ENCODE measurements around the gene TLR10.

DNA sequence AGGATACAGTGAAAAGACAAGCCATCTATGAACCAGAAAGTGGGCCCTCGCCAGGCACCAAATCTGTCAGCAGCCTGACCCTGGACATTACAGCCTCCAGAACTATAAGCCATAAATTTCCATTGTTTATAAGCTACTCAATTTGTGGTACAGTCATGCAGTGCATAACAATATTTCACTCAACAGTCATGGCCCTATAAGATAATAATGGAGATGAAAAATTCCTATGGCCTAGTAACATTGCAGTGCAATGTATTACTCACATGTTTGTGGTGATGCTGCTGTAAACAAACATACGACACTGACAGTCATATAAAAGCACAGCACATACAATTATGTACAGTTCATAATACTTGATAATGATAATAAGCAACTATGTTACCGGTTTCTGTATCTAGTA, 38.9 kb upstream of the TLR10 start:
- TF ChIP-seq CTCF (IDR thresholded peaks at IDR 0.05; ENCODE audit: low read depth, low read length) (no peak), POLR2A (IDR thresholded peaks at IDR 0.05; ENCODE audit: extremely low read depth, insufficient read length) (no peak), MAX (IDR thresholded peaks at IDR 0.05; ENCODE audit: low read depth, low read length) (no peak)

Measured in NB4 (cell line).